Measurements from ENCODE around the gene RUNX2. TPM values are rescaled to one million over a fixed set of nuclear protein-coding genes. Genes with fewer than 3 reads are reported as not detected.

The RUNX2 gene
- total and polyA plus RNA-seq, 9 of the 15 experiments (the other 6 are each of a cell fraction or from before 2014, with no cell fraction given): 0.29 to 1.00 (median 0.43) TPM

DNA sequence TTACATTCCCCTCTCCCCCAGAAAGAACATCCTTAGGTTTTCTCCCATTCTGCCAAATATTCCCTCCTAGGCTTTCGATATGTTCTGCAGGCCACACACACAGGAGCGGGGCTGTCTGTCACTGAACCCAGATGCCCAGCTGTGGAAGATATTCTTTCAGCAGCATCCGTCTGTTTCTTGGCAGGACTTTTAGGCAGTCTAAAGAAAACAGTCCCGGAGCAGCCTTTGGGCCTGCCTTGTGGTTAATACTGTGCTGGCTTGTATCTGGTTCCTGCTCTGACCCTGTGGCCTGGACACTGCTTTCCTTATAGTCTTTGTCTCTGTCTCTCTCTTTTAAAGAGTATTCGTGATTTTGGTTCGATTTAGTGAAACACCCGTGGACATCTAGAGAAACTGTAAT, 144.3 kb downstream of the RUNX2 start:
- no peaks in the 10 kb centered on the region for H3K4me1 ChIP-seq (replicated peaks in 1 of 2; ENCODE audit: control insufficient read depth in 2 of 2, insufficient read depth in 2 of 2, low read length in 2 of 2)
- no peaks in the 10 kb centered on the region for H3K27me3 ChIP-seq (ENCODE audit: control insufficient read depth in 2 of 2, insufficient read depth in 2 of 2, low read length in 2 of 2)
- no peaks in the 10 kb centered on the region for H4K20me1 ChIP-seq (replicated peaks; ENCODE audit: control insufficient read depth, insufficient read depth, low read length)
- DNase-seq (ENCODE audit: extremely low read depth in 1 of 4, low spot score in 3 of 4) (no peak), ATAC-seq (peak; percentile 53), FAIRE-seq (no peak)
- no peaks in the 10 kb centered on the region for H3K36me3 ChIP-seq (ENCODE audit: control insufficient read depth, insufficient read depth, low read length)
- BruUV-seq (replicated peaks): no TSS peak
- H3K27ac ChIP-seq (ENCODE audit: extremely low read depth, low read depth, low read length): no peak overlapping the region
- no peak overlapping the region for H3K9ac ChIP-seq (ENCODE audit: insufficient read depth in 1 of 2, low read depth in 2 of 2, low read length in 2 of 2)
- no peaks in the 10 kb centered on the region for H3K9me3 ChIP-seq (replicated peaks; ENCODE audit: control insufficient read depth, insufficient read depth, low read depth, low read length)
- POLR2A ChIA-PET: interaction anchor here (1.2 kb wide), 1 partner anchor 12 kb away, joined by 3 read pairs; no protein-coding TSS in a partner anchor
- H2AFZ ChIP-seq (ENCODE audit: low read depth, low read length): peak overlapping the region; percentile 26; the same call in 1 of the 2 replicates
- TF ChIP-seq ZNF507 (tag; conservative IDR thresholded peaks at IDR 0.05): no peak
- H3K4me3 ChIP-seq: no peak overlapping the region
- H3K79me2 ChIP-seq (ENCODE audit: control insufficient read depth, insufficient read depth, low read length): no peaks in the 10 kb centered on the region
- no peak overlapping the region for H3K4me2 ChIP-seq (ENCODE audit: insufficient read depth, low read length)
- H3K9me1 ChIP-seq (ENCODE audit: control insufficient read depth, insufficient read depth, low read length): no peaks in the 10 kb centered on the region
- in situ Hi-C loops (cut with MboI) (no loop called here), intact Hi-C loops (cut with micrococcal nuclease) (no loop called here)
- WGBS (ENCODE audit: insufficient coverage, low coverage, missing lambda C conversion rate): 40% methylated on average over 7 of the region's 7 CpGs
- CTCF ChIA-PET (ENCODE audit: low intra/inter-chr PET ratio): no interaction called here

DNA sequence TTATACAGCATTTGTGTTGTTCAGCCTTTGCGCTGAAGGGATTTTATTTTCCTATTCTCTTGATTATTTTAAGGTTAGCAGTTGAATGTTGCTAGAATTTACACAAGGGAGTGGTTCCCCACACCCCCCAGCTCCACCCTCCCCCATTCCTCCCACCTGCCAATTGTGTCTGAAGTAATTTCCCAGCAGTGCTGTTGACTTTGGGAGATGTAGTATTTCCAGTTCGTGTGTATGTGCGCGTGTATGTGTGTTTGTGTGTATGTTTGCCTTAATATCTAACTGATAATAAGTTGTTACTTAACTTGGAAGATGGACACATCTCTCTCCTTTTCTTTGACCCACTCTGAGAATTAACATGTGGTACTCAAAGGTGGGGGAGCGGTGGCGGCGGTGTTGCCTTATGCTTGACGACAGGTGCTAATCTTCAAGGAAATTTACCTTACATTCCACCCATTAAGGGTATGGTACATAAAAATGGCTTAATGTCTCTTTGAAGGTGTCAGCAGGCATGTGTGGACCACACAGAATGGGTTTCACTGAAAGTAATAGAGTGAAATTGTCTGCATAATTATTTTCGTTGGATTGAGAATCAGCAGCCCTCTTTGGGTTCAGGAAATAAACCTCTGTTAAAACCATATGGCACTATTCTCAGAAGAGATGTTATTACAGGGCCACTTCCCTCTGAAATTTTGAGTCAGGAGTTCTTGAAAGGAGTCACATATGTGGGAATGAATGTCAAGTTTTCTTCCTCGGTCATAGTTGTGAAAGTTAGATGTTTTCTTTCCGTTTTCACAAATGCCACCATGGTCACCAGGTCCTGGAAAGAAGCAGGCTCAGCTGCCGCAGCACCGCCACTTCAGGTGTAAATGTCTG, 145.2 kb downstream of the RUNX2 start:
- Histone ChIP-seq H4K20me1 (replicated peaks; ENCODE audit: control insufficient read depth, insufficient read depth, low read length) (no peaks in the 10 kb centered on the region), H3K27ac (ENCODE audit: extremely low read depth, low read depth, low read length) (no peak overlapping the region), H3K4me2 (ENCODE audit: insufficient read depth, low read length) (no peak overlapping the region; the same call in 1 of the 2 replicates), H3K9me1 (ENCODE audit: control insufficient read depth, insufficient read depth, low read length) (no peaks in the 10 kb centered on the region), H3K36me3 (ENCODE audit: control insufficient read depth, insufficient read depth, low read length) (no peaks in the 10 kb centered on the region), H3K9ac (ENCODE audit: insufficient read depth in 1 of 2, low read depth in 2 of 2, low read length in 2 of 2) (no peak overlapping the region), H3K4me1 (replicated peaks in 1 of 2; ENCODE audit: control insufficient read depth in 2 of 2, insufficient read depth in 2 of 2, low read length in 2 of 2) (peaks cover 0 to 7% of the 10 kb centered on the region in 2 experiments; a peak in 2 of 5 replicates), H3K9me3 (replicated peaks; ENCODE audit: control insufficient read depth, insufficient read depth, low read depth, low read length) (no peaks in the 10 kb centered on the region), H2AFZ (ENCODE audit: low read depth, low read length) (no peak overlapping the region), H3K27me3 (ENCODE audit: control insufficient read depth in 2 of 2, insufficient read depth in 2 of 2, low read length in 2 of 2) (no peaks in the 10 kb centered on the region), H3K4me3 (no peak overlapping the region), H3K79me2 (ENCODE audit: control insufficient read depth, insufficient read depth, low read length) (no peaks in the 10 kb centered on the region)
- no peak for FAIRE-seq
- ChIA-PET CTCF (ENCODE audit: low intra/inter-chr PET ratio) (no interaction called here), POLR2A (interaction anchor here (1.2 kb wide), 1 partner anchor 11 kb away, joined by 3 read pairs; no protein-coding TSS in a partner anchor)
- no peak for ATAC-seq
- DNase-seq (ENCODE audit: extremely low read depth in 1 of 4, low spot score in 3 of 4): no peak
- in situ Hi-C loops (cut with MboI): no loop called here
- intact Hi-C loops (cut with micrococcal nuclease): no loop called here
- 61% methylated on average over 13 of the region's 13 CpGs for whole genome bisulfite sequencing (ENCODE audit: insufficient coverage, low coverage, missing lambda C conversion rate)
- BruUV-seq (replicated peaks): no TSS peak
- no peak for TF ChIP-seq ZC3H11A (IDR thresholded peaks at IDR 0.05; ENCODE audit: low read depth, low read length)
- TF ChIP-seq, protein P1, sequence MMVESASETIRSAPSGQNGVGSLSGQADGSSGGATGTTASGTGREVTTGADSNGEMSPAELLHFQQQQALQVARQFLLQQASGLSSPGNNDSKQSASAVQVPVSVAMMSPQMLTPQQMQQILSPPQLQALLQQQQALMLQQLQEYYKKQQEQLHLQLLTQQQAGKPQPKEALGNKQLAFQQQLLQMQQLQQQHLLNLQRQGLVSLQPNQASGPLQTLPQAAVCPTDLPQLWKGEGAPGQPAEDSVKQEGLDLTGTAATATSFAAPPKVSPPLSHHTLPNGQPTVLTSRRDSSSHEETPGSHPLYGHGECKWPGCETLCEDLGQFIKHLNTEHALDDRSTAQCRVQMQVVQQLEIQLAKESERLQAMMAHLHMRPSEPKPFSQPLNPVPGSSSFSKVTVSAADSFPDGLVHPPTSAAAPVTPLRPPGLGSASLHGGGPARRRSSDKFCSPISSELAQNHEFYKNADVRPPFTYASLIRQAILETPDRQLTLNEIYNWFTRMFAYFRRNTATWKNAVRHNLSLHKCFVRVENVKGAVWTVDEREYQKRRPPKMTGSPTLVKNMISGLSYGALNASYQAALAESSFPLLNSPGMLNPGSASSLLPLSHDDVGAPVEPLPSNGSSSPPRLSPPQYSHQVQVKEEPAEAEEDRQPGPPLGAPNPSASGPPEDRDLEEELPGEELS (CRISPR knock-in tag; IDR thresholded peaks at IDR 0.05; ENCODE audit: borderline replicate concordance): no peak
- TF ChIP-seq RFX1 (IDR thresholded peaks at IDR 0.05): no peak
- no peak for TF ChIP-seq PCBP1 (IDR thresholded peaks at IDR 0.05; ENCODE audit: low read depth, low read length, poor library complexity, severe bottlenecking)
- TF ChIP-seq SREBF1 (IDR thresholded peaks at IDR 0.05; ENCODE audit: borderline replicate concordance, low read depth, low read length): no peak
- no peak for TF ChIP-seq RBM15 (IDR thresholded peaks at IDR 0.05; ENCODE audit: insufficient read depth, low read length)
- no peak for TF ChIP-seq OTX1 (CRISPR knock-in tag; IDR thresholded peaks at IDR 0.05)
- no peak for TF ChIP-seq SOX6 (IDR thresholded peaks at IDR 0.05)
- no peak for TF ChIP-seq MTF1 (CRISPR knock-in tag; IDR thresholded peaks at IDR 0.05; ENCODE audit: borderline replicate concordance)
- TF ChIP-seq ARNT (IDR thresholded peaks at IDR 0.05): no peak
- TF ChIP-seq HDAC3 (IDR thresholded peaks at IDR 0.05; ENCODE audit: borderline replicate concordance, partially characterized antibody): no peak
- no peak for TF ChIP-seq PHB (CRISPR knock-in tag; IDR thresholded peaks at IDR 0.05)

Measured in K562 (cell line).